GM18861 (cell line): Measurements from ENCODE around the gene IL16.

Source experiments
- ATAC-seq: cut with Tn5 transposase; IDR thresholded peaks from one replicate; pipeline ENCODE4 v1.9.1; 2021; ENCODE audit not compliant: unreplicated experiment

Gene IL16

GRCh38 chr15:81273200-81273599, 76.5 kb downstream of the IL16 start:
- no peak for ATAC-seq

- ATAC-seq = no peak
Measured at GRCh38 chr15:81273855-81274254, 77.2 kb downstream of the IL16 start.

GRCh38 chr15:81274255-81274654, 77.6 kb downstream of the IL16 start:
- no peak for ATAC-seq

DNA sequence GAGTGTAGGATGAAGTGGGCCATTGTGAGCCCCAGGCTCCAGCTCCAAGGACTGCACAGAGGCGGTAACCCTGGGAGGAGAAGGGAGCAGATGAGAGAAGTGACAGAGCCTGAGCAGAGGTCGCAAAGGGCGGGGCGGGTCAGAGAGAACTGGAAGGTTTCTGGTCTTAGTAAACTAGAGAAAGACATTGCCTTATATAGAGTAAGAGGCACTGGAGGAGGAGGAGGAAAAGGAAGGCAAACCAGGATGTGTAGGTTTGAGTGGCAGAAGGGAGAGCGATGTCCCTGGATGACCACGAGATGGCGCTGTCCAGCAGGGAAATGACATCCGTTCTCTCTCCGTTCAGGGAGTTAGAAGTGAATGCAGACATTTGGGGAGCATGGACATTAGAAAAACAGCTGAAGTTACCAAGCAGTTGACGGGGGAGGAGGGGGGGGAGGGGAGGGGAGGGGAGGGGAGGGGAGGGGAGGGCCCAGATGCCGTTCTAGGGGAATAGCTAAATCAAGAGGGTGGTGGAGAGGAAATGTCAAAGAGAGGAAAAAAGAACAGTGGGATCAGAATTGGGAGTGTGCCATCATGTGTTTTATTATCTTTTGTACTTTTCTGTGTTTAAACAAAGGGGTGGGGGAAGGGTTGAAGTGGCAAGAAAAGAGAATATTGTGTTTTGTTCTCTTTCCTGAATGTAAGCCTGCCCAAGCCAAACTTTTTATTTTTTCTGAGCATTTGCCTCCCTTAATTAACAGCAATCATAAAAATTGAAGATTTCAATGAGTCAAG, 78.4 kb downstream of the IL16 start:
- peak; percentile 89 for ATAC-seq

DNA sequence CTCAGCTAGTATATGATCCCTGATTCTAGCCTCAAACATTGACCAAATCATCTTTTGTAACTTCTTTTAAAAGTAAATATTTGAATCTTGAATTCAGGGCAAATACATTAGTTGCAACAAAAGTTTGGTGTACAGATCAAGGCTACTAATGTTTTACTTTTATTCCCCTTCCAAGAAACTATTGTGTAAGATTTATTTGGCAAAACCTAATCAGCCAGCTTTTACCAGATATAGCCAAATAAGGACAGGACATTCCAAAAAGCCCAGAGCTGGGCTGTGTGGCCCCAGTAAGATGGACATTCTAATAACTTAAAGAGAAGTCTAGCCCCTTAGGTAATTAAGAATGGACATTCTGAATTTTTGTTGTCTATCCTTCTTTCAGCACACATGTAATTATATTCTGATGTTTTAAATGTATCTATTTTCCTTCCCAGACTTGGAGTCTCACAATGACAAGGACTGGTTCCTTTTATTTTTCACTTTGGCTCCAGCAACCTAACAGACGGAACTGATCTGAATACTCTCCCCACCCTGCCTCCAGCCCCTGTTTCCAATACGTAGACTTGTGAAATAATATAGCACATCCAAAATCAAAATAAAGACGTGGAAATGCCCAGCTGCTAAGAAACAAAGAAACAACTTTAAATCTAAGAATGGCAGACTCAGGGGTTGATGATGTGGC, 79.2 kb downstream of the IL16 start:
- ATAC-seq = no peak

- ATAC-seq = no peak
Measured at GRCh38 chr15:81276967-81277366, 80.3 kb downstream of the IL16 start.

GRCh38 chr15:81277851-81278250, 81.2 kb downstream of the IL16 start:
- no peak for ATAC-seq

DNA sequence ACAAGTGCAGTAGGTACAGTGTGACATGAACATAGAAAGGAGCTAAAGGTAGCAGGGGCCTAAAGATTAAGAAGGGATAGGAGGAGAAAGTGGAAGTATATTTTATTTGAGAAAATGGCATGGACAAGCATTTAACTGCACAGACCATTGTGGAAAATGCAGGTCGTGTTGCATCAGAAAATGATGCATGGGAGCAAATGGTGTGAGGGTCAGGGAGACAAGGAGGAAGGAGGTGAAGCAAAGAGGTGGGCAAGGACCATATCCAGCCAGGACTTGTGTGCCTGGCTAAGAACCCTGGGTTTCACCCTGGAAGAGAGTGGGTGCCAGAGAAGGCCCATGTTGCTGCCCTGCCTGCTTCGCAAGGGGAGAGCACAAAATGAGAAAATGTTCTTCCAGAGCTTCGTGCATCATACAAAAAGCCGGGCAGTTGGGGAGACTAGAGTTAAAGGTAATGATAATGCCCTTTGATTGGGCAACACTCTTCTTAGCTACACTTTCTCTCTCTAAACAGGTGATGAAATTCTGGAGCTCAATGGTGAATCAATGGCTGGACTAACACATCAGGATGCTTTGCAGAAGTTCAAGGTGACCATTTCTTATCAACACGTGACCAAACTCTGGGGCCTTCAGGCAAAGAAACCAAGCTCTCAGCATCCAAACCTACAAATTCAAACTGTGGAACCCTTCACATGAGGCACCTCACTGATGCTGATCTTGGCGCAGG, 81.8 kb downstream of the IL16 start:
- no peak for ATAC-seq

GRCh38 chr15:81279621-81280485, 83.2 kb downstream of the IL16 start:
- no peak for ATAC-seq

DNA sequence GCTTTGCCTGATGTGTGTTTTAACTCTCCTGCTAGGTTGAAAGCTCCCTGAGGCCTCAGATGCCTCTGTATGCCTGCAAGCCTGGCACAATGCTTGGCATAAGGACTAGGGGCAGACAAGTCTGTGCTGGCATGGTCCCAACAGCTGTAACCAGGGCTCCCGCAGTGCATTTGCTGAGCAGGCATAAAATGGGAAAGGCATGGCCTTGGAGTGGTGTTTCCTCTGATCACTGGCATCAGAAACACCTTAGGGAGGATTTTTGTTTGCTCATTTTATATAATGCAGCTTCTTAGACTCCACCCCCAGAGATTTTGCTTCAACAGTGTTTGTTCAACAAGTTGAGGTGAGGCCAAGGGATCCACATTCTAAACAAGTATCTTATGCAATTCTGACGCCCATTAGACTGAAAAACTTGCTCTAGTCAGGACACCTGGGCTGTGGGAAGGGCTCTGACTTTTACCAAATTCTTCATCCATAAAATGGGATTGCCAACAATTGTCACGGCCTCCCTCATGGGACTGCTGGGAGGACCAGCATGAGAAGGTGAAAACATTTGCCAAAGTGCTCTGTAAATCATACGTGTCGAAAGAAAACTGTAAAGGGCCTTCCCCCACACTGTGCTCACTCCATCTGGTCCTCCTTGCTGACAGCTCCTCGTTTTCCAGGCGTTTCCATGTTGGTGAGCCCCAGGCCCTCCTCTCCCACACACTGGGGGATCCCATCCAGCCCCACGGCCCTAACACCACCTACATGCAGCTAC, 84.2 kb downstream of the IL16 start:
- ATAC-seq = no peak

DNA sequence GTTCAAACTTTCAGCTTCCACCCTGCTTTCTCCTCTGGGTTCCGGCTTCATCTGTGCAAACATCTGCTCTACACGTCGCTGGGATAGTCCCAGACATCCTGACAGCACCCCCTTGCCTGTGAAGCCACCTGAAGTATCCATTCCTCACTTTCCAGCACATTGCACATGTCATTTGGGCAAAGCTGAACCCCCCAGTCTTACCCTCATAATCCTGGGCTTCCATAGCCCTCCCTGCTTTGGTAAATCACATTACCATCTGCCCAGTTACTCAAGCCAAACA, 84.7 kb downstream of the IL16 start:
- no peak for ATAC-seq

DNA sequence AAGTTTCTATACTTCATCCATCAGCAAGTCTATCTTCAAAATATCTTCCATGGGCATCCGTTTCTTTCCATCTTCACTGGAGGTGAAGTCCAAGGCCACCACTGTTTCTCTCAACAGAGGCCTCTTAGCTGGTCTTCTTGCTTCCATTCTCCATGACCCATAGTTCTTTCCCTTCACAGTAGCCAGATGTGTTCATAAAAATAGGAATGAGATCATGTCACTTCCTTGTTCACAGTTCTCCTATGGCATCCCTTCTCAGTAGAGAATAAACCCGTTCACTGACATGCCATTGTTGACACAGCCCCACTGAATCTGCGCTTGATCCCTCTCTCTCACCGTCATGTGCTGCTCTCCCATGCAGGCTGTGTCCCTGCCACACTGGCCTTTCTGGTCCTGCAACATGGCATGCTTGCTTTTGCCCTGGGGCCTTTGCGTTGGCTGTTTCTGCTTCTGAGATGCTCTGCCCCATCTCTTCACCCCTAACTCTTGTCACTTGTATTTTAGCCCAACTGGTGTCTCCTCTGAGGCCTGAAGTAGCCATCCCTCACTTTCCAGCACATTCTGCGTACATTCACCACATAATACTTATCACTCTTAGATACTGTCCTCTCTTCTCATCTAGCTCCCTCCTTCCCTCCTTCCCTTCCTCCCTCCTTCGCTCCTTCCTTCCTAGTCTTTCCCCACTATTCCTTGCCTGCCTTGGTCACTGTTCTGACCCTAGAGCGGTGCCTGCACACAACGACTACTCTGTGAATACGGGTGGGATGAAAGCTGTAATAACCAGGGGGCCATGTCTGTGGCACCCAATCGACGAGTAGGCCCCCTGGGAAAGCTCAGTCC, 85.3 kb downstream of the IL16 start:
- ATAC-seq = no peak

GRCh38 chr15:81282606-81282895, 85.9 kb downstream of the IL16 start:
- ATAC-seq = no peak

GRCh38 chr15:81282911-81283310, 86.2 kb downstream of the IL16 start:
- no peak for ATAC-seq

DNA sequence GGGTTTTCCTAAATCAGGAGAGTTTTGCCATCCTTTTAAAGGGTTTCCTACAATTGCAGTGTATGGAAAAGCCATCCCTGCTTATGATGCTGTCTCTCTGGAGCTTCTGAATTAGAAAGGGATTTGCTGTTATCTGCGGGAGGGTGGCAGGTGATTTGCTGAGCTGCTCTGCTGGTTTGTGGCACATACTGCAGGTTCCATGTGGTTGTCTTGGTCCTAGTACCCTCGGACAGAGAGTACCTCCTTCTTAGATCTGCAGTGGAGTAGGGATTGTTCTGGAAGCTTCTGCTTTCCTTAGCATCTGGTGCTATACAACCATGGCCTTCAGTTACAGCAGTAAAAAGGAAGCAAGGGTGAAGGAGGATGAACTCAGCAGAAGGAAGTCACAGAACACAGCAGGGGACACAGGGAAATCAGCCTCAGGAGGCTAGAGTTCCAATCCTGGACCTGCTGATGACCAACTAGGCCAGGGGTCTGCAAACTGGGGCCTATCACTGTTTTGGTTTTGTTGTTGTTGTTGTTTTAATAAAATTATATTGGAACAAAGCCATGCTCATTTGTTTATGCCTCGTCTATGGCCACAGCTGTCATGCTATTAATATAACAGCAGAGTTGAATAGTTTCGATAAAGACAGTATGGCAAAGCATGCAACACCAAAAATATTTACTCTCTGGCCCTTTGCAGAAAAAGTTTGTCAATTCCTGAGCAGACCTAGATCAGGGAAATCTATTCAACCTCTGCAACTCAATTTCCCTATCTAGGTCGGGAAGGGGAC, 87.8 kb downstream of the IL16 start:
- ATAC-seq = no peak

GRCh38 chr15:81285461-81285860, 88.8 kb downstream of the IL16 start:
- ATAC-seq = no peak

- ATAC-seq = no peak
Measured at GRCh38 chr15:81286621-81287121, 90.0 kb downstream of the IL16 start.

DNA sequence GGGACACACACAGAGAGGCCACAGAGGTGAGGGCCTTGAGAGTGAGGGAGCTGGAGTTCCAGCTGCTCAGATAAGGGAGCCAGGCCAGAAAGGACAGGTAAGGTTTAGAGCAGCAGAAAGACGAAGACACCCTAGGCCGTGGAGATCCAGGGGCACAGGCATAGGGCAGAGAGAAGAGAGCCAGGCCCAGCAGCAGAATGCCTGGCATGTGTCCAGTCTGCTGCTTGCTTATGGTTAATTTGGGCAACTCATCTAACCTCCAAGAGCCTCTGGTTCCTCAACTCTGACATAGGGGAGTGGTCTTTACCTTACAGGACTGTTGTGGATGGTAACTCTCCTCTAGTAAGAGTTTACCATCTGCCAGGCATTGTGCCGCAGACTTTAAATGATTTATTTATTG, 91.4 kb downstream of the IL16 start:
- no peak for ATAC-seq

- no peak for ATAC-seq
Measured at GRCh38 chr15:81288616-81289015, 91.9 kb downstream of the IL16 start.
